ENCODE measurements around the gene TMCC1.

The TMCC1 gene

DNA sequence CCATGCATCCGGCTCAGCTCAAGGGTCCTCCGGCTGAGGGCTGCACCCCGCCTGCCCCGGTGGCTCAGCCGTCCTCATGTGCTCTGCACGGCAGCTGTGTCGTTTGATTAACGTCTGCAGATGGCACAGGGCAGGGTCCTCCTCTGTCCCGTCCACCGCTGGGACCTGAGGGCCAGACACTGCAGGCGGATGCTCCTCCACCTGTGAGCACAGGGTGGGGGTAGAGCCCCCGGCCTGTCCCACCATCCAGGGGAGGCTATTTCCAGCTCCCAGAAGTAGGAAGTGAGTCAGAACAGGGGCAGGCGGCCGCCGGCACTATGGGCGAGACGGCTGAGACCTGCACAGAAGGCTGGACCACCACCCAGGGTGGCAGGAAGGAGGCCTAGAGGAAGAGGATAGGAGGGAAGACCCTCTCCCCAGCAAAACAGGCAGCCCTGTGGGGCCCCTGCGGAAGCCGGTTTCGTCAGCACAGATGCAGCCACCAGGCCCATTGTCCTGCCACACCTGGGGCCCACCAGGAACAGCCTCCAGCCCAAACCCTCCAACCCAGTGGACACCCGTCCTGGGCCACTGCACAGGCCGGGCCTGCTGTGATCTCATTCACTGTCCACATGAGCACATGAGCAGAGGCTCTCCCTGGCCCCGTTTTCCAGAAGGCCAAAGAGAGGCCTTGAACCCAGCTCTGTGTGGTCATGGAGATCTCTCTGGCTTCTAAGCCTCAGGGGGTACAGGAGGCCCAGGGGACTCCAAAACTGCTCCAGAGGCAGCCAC lies 274.4 kb downstream of the TMCC1 start:
- DNase-seq (ENCODE audit: low read depth) = no peak
- no peak overlapping the region for H3K4me3 ChIP-seq (ENCODE audit: low read depth, low read length)
- TF ChIP-seq, protein P1, sequence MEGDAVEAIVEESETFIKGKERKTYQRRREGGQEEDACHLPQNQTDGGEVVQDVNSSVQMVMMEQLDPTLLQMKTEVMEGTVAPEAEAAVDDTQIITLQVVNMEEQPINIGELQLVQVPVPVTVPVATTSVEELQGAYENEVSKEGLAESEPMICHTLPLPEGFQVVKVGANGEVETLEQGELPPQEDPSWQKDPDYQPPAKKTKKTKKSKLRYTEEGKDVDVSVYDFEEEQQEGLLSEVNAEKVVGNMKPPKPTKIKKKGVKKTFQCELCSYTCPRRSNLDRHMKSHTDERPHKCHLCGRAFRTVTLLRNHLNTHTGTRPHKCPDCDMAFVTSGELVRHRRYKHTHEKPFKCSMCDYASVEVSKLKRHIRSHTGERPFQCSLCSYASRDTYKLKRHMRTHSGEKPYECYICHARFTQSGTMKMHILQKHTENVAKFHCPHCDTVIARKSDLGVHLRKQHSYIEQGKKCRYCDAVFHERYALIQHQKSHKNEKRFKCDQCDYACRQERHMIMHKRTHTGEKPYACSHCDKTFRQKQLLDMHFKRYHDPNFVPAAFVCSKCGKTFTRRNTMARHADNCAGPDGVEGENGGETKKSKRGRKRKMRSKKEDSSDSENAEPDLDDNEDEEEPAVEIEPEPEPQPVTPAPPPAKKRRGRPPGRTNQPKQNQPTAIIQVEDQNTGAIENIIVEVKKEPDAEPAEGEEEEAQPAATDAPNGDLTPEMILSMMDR (conservative IDR thresholded peaks at IDR 0.05; ENCODE audit: low read depth, low read length) = no peak

DNA sequence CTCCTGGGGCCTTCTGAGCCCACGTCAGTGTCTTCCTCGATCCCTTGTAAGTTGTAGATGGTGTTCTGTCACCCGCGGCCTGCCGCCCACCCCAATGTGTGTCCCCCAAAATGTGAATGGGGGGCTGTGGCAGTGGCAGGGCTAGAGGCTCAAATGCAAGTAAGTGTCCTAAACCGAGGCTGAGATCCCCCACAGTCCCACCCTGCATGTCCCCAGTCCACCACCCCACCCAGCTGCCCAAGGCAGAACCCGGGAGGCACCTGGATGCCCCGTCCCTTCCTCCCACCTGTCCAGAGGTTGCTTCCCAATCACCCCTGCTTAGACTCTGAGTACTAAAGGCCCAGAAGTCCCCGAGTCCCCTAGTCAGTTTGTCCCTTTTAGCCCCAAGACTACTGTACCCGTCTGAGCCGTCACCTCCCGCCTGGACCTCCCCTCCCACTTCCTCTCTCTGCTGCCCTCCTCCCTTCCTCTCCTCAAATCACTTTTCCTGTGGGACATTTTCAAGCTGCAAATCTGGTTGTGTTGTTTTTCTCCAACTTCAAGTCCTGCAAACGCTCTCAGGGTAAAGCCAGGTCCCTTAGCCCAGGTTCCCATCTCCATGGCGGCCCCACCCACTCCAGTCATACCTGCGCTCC lies 275.2 kb downstream of the TMCC1 start:
- TF ChIP-seq, protein P1 (conservative IDR thresholded peaks at IDR 0.05; ENCODE audit: low read depth, low read length) = no peak
- no peak for DNase-seq (ENCODE audit: low read depth)
- no peak overlapping the region for H3K4me3 ChIP-seq (ENCODE audit: low read depth, low read length)

DNA sequence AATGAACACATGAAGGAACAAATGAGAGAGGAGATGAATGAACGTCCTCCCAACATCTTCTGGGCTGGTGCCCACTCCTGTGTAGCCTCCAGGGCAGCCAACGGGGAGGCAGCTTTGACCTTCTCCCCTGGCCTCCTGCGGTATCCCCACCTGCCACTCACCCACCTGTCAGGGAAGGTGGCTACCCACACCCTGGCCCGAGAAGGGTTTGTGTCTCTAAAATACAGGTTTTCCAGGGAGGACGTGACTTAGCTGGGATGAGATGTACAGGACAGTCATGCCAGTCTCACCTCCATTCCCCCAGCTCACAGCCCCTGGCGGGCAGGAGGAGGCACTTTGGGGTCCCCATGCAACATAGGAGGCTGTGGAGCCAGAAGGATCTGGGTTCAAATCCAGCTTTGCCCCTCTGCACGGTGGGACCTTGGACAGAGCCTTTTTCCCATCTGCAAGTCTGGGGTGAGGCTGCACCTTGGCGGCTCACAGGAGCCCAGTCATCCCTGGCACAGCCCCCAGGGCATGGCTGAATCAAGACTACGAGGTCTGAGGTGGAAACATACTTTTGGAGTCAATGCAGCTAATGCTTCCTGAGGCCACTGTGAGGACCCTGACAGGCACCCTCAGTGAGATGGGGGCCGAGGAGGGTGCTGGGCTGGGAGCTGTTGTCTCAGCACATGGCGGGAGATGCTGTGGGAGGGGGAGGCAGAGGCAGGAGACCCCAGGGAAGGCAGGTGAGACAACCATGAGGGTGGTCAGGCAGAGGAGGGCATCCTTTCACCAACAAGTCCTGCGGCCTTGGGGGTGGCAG lies 275.9 kb downstream of the TMCC1 start:
- H3K4me3 ChIP-seq (ENCODE audit: low read depth, low read length) = no peak overlapping the region
- TF ChIP-seq, protein P1 (conservative IDR thresholded peaks at IDR 0.05; ENCODE audit: low read depth, low read length) = no peak
- DNase-seq (ENCODE audit: low read depth) = no peak

DNA sequence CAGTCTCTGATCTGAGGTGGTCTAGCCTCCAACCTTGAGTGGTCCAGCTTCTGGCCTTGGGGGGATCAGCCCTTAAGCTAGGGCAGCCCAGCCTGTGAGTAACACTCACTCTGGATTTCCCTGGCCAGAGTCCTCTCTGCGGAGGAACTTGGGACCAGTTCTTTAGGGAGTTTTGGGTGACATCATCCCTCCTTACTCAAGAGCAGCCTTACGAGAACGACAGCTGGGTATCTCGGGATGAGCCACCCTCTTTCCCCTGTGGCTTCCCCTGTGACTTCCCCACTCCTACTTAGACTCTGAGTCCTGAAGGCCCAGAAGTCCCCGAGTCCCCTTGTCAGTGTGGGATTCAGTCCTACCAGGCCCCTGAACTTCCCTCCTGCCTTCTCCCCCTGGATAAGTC lies 276.8 kb downstream of the TMCC1 start:
- peak; percentile 62 for DNase-seq (ENCODE audit: low read depth)
- TF ChIP-seq, protein P1 (conservative IDR thresholded peaks at IDR 0.05; ENCODE audit: low read depth, low read length) = no peak
- no peak overlapping the region for H3K4me3 ChIP-seq (ENCODE audit: low read depth, low read length)

DNA sequence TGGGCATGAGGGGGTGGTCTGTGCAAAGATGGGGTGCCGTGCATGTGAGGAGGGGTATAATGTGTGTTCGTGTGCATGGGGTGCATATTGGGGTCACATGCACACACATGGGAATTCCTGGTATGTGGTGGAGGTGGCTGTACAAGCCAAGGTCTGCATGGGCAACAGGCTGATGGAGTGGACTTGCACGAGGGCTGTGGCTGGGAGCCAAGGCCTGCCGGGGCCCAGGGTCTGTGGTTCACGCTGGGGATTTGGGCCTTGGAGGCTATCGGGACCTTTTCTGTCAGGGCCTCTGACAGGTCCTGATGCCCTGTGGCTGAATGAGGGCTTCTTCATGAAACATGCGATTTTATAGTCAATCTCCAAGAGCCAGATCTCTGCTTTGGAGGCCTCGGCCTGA lies 277.2 kb downstream of the TMCC1 start:
- DNase-seq (ENCODE audit: low read depth) = no peak
- TF ChIP-seq, protein P1 (conservative IDR thresholded peaks at IDR 0.05; ENCODE audit: low read depth, low read length) = no peak
- H3K4me3 ChIP-seq (ENCODE audit: low read depth, low read length) = no peak overlapping the region

DNA sequence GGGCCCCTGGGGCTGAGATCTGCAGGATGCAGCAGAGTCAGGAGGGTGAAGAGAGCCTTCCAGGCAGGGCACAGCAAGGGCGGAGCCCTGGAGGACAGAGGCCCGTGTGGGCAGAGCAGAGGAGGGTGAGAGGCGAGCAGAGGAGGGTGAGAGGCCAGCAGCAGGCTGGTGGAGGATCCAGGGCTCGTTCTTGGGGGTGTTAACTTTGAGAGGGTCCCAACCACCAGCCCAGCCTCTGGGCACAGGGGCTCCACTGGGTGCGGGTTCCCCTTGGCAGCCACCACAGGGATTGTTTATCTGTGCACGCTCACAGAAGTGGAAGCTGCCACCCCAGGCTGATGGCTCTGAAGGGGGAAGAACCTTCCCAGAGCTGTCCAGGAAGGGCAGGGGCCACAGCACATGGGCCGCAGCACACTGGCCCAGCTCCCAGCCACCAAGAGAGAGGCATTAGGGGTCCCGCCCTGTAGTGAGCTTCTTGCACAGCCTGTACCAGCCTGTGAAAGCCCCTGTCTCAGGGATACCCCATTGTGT lies 277.7 kb downstream of the TMCC1 start:
- DNase-seq (ENCODE audit: low read depth) = no peak

More for the DNA sequence above, 277.7 kb downstream of the TMCC1 start:
- H3K4me3 ChIP-seq (ENCODE audit: low read depth, low read length) = no peak overlapping the region
- TF ChIP-seq, protein P1 (conservative IDR thresholded peaks at IDR 0.05; ENCODE audit: low read depth, low read length) = no peak

All from choroid plexus epithelial cell (primary cell).